GM21737 (cell line): Measurements from ENCODE around the gene CFAP74.
"Not testable (repeated sequence)": the region's sequence is repeated elsewhere in the genome, so short reads cannot be mapped to it uniquely, and the experiment has no call there.

Source experiments
- ATAC-seq: cut with Tn5 transposase; IDR thresholded peaks from one replicate; pipeline ENCODE4 v1.9.1; 2021; ENCODE audit warnings: mild to moderate bottlenecking, moderate library complexity; ENCODE audit not compliant: unreplicated experiment

The CFAP74 gene

DNA sequence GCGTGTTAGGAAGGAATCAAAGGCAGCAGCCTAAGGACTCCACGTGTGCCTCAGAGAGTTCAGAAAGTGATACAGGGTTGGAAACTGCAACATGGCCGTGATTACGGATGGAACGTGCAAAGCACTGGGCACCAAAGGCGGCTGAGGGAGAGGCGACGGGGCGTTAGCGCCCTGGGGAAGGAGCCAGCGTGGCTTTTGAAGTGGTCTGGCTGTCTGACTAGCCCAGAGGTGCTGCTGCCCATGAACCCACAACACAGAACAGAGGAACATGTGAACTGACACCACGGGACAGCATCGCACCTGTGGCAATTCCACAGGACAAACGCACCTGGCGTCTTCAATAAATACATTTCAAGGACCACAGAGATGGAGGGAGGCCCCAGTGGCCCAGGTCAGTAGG, 66.5 kb downstream of the CFAP74 start:
- no peak for ATAC-seq

GRCh38 chr1:1934848-1935247, 68.7 kb downstream of the CFAP74 start:
- ATAC-seq, result not testable (repeated sequence)

GRCh38 chr1:1929639-1930545, 73.7 kb downstream of the CFAP74 start:
- no peak for ATAC-seq

DNA sequence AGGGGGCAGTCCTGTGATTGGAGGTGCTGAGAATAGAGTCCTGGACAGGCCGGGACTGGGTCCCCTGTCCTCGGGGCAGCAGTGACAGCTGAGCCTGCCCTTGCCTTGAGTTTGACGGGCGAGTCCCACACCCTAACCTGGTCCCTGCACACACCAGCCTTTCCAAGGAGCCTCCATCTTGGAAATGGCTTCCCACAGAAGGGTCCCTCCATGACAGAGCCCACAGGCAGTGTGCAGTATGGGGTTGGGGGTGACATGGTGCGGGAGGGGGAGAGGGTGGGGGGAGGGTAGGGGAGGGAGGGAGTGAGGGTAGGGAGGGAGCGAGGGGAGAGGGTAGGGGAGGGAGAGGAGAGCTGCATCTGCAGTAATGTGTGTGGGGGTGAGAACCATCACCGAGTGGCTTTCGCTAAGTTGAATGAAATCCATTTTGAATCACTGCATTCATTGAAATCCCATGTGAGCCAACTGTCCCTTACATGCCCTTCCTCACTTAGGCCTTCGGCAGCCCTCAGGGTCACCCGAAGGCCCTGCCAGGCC, 74.4 kb downstream of the CFAP74 start:
- no peak for ATAC-seq

GRCh38 chr1:1928231-1929101, 75.1 kb downstream of the CFAP74 start:
- ATAC-seq, result no peak

- no peak for ATAC-seq
These were observed 75.8 kb downstream of the CFAP74 start for GRCh38 chr1:1927751-1928150.

DNA sequence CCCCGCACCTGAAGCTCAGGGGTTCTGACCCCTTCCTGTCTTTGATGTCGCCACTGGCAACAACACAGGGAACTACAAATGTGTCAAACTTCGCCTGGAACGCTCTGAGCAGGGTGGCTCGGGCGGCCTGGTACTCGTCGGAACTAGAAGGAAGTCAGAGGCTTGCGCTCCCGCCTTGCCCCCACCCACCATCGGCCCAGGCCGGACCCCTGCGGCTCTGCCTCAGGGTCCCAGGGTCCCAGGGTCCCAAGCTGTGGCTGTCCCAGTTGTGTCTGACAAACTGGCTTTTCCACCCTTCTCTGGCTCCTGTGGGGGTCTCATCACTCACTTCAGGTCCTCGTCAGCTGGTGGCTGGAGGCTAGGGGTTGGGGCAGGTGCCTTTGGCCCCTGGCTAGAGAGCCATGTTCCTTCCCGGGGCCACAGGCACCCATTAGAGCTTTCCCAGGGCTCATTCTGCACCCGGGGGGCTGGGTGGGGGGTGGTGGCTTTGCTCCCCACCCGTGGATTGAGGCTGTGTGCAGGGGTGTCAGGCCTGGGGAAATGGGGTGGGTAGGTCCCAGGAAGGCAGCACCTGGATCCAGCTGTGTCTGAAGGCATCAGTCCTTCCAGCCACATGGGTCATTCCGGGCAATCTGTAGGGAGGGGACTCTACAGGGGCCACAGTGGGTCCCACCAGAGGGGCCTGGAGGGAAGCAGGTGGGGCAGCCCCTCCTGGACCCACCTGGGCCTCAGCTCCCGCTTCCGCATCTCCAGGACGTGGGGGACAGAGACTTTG, 76.5 kb downstream of the CFAP74 start:
- ATAC-seq, result no peak

DNA sequence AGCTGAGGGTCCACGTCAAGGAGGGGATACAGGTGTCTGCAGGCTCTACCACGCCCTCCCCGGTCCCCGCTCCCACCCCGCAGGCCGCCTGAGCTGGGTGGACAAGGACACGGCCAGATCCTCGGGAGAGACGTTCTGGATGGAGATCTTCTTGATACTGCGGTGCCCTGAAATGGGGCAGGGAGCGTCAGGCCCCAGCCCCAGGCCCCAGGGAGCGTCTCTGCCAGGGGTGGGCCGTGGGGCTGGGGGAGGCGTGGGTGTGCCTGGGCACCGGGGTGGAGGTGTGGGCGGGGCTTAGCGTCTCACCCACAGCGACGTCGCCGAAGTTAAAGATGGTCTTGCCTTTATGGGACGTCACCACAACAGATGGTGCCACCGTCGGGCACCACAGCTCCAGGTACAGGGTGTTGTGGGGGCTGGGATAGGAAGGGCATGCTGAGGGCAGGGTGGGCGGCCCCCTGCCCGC, 77.2 kb downstream of the CFAP74 start:
- ATAC-seq, result no peak

DNA sequence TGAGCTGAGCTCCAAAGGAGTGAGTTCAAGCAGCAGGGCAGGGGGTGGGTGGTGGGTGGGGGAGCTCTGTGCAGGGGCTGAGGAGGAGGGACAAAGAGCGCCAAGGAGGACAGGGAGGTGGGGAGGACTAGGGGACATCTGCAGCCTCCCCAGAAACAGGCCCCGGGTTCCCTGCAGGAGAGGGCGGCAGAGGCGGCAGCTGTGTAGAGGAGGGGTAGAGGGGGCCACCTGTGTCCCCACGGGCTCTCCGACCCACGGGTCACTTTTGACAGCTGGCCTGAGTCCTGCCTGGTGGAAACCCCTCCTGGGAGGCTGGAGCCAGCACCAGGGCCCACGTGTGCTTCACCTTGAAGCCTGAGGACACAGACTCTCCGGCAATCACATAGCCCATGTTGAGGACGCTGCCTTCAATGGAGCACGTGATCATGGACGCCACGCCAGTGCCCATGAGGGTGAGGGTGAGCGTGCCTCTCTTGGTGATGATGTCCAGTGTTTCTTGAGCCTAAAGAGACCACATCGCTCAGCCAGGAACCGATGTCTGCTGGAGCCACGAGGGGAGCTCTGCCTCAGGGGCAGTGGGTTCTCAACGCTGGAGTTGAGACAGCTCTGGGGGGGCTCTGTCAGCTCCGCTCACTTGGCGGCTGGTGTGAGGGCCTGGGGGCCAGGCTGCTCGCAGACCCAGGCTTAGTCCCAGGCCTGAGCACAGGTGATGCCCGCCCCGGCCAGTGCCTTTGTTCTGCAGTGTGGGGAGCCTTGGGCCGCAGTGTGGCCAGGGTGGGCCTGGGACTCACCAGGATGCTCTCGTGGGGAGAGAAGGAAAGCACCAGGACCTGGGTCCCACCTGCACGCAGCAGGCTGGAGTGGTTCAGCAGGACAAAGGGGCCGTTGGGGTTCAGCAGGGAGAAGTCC, 77.9 kb downstream of the CFAP74 start:
- ATAC-seq, result no peak

DNA sequence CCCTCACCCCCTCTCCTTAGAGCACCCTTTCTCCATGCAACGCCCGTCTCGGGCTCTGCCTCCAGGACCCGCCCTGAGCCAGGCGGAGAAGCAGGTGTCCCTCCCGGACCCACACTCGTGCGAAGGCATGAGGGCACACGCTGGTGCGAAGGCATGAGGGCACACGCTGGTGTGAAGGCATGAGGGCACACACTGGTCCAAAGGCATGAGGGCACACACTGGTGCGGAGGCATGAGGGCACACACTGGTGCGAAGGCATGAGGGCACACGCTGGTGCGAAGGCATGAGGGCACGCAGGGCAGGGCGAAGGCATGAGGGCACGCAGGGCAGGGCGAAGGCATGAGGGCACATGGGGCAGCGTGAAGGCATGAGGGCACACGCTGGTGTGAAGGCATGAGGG, 78.7 kb downstream of the CFAP74 start:
- ATAC-seq, result no peak

DNA sequence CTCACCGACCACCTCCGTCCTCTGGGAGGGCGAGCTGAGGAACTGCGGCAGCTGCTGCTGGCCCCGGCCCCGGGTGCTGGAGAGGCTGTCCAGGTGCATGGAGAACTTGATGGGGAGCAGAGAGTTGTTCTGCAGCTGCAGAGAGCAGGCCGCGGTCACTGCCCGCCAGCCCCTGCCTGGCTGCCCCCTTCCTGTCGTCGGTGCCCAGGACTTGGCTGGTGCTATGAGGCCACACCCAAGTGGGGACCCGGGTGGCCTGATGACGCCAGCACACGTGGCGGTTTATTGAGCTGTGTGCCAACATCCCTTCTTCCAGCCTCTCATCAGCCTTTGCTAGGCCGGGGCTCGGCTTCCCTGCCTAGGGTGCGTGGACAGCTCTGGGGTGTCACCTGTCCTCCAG, 79.2 kb downstream of the CFAP74 start:
- no peak for ATAC-seq

DNA sequence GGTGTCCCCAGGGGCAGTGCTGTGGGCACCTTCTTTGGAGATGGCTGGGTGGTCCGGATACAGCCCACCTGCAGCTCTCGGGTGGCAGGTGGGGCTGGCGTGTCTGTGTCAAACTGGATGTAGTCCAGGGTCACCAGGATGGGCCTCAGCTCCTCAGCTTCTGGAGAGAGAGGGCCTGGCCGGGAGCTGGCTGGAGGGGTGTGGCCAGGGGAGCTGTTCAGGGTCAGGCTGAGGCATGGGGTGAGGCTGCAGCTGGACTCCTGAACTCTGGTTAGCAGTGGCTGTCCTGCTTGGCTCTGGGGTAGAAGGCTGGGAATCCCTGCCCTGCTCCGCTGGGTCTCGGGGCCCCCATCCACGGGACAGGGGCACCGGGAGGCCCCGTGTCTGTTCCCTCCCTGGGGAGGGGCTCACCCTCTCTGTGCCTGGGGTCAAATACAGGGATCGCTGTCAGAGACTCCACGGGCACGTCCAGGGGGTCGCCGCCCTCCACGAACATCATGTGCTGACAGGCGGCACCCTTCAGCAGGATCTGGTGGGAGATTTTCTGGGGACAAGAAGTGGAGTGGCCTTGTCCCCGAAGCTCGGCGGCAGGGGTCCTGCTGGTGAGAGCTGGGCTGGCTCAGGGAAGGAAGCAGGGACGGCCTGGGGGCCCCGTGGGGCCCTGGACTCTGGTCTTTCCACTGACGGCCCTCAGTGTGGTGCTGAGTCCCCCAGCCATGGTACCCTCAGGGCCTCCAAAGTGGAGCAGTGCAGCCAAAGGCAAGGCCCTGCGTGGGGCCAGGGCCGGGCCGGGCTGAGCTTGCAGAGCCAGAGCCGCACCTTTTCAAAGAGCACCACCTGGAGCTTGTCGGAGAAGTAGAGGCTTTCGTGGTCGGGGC, 80.4 kb downstream of the CFAP74 start:
- ATAC-seq, result no peak

DNA sequence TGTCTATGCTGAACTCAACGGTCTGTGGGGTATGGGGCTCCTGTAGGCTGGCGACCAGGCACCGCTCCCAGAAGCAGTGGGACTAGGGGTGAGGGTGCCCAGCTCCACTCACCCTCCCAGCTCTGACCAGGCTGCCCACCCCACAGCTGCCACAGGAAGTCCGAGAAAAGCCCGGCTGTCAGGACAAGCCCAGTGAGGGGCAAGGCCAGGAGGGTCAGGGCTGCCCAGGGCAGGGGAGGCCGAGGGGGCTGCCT, 81.0 kb downstream of the CFAP74 start:
- no peak for ATAC-seq

DNA sequence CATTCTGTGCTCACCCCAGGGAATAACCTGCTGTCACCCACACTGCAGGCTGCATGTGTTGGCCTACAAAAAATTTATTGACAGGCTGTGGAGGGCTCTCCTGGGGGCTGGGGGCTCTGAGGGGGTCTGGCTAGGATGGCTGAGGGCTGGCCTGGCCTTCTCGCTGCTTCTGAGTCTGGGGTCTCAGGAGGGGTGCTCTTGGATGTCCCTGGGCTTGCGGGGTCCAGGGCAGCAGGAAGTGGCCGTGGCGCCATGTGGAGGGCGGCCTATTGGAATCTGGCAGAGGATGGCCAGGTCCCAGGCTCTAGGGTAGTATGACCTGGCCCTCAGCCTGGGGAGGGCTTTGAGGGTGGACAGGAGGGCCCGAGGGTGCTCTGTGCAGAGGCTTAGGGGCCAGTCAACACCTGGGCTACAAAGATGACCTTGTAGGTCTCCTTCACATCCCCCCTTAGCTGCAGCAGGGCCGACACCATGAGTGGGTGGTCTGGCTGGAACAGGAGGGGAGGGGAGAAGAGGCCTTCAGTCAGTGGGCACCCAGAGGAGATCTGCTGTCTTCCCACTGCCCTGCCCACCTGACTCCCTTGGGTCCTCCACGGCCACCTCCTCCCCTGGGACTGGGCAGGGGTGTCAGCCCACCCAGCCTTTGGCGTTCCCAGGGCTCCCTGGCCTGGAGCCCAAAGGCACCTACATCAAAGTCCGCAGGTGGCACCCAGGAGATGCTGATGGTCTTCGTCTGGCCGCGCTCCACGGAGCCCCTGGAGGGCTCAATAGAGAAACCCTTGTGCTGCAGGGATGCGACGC, 81.5 kb downstream of the CFAP74 start:
- ATAC-seq, result no peak

DNA sequence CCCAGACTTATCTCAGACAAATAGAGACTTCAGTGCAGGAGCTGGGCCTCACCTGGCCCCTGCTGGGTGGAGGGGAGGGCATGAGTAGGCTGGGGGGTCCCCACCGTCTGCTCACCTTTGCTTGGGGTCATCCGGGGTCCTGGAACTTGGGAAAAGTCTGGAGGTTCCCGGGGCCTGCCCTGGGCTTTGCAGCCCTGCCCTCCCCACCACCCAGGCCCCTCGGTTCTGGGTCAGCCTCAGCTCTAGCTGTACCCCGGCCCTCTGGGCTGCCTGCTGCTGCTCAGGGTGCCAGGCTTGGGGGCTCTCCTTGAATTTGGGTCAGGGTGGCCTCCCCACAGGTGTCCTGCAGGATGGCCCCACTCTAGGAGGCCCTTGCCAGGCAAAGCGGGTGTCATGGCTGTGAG, 82.1 kb downstream of the CFAP74 start:
- ATAC-seq, result no peak

GRCh38 chr1:1920608-1921458, 82.8 kb downstream of the CFAP74 start:
- no peak for ATAC-seq

DNA sequence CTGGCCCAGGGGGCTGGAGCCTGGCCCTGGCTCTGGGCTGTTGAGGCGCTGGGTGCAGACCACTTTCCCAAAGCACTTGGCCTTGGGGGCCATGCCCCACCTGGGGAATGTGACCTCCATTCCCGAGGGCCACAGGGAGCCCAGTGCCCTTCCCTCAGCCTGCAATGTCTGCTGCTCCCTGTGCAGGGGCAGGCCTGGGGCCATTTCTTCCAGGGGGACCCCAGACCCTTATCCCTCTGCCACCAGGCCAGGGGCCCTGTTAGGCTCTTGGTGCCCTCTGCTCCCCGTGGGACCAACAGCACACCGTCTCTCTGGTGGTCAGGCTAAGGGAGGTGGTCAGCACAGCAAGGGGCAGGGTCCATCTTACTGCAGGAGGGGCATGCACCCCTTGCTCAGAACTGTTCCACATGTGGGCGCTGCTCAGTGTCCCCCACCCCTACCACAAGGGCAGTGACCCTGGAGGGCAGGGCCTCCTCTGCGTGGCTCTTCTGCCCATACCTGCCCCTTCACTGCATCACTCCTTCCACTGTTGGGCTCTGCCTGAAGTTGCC, 83.5 kb downstream of the CFAP74 start:
- ATAC-seq, result no peak
